Measurements from ENCODE around the gene NUP98.

GRCh38 chr11:3827434-3828186 is 30.3 kb upstream of the NUP98 start:
- TF ChIP-seq CTCF (IDR thresholded peaks at IDR 0.05): no peak
- no peak for TF ChIP-seq POLR2A (IDR thresholded peaks at IDR 0.05)

All from heart left ventricle (tissue), 13 donors.